Astrocyte of the spinal cord (primary cell): Measurements from ENCODE around the gene DIP2C.

Experiments
- DNase-seq: peaks from one replicate; pipeline ENCODE4 v3.0.0; 2011; ENCODE audit warnings: low read depth, low spot score
- H3K4me3 ChIP-seq: 2 replicates; pipeline ENCODE4 v1.5.1; 2011; ENCODE audit warnings: low read depth, mild to moderate bottlenecking, low read length, moderate library complexity
- in situ Hi-C: cut with HindIII; loops from 2 replicates; pipeline ENCODE4 v1.10.0; 2017; ENCODE audit warnings: low sequenced_read_pairs
- TF ChIP-seq, protein P1 (sequence below): IDR thresholded peaks from 2 replicates; pipeline ENCODE4 v1.5.1; 2012; ENCODE audit warnings: low read depth, mild to moderate bottlenecking, low read length, inconsistent platforms

DIP2C gene

DNA sequence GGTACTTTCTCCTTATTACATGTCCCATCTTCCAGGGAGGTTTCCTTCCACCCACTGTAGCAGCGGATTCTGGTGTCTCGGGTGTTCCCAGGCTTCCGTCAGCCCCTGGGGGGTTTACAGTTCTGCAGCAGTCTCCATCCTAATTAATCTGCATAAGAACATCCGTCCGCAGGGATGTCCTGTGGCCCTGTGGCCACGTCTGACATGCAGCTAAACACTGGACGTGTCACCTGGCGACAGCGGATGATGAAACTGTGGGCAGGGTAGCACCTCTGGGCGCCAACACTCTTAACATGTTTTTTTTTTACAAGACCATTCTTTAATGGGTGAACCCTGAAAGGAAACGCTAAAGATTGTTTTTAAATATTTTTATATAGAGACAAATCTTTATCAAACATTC lies 58.2 kb downstream of the DIP2C start:
- in situ Hi-C loops: no loop called here
- no peak overlapping the region for H3K4me3 ChIP-seq
- DNase-seq: no peak
- TF ChIP-seq, protein P1, sequence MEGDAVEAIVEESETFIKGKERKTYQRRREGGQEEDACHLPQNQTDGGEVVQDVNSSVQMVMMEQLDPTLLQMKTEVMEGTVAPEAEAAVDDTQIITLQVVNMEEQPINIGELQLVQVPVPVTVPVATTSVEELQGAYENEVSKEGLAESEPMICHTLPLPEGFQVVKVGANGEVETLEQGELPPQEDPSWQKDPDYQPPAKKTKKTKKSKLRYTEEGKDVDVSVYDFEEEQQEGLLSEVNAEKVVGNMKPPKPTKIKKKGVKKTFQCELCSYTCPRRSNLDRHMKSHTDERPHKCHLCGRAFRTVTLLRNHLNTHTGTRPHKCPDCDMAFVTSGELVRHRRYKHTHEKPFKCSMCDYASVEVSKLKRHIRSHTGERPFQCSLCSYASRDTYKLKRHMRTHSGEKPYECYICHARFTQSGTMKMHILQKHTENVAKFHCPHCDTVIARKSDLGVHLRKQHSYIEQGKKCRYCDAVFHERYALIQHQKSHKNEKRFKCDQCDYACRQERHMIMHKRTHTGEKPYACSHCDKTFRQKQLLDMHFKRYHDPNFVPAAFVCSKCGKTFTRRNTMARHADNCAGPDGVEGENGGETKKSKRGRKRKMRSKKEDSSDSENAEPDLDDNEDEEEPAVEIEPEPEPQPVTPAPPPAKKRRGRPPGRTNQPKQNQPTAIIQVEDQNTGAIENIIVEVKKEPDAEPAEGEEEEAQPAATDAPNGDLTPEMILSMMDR: no peak

DNA sequence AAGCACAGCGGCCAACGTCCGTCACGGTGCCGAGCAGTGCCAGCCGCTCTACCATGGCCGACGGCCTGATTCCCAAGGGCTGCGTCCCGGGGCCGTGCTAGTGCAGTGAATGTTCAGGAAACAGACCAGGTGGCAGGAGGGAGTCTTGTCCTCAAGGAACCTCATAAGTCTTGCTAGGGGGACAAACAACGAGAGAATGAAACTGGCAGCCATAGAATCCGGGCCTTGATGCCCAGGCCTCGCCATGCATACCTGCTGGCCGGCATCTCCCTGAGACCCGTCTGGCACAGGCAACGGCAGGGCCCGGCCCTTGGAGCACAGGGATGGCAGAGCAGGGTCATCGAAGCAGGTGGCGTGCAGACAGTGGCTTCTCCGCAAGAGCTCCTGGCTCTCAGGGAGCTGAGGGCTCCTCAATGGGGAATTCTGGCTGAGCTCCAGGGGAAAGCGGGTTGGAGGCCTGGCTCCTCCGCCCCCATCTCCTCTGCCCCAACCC lies 58.8 kb downstream of the DIP2C start:
- in situ Hi-C loops: no loop called here
- TF ChIP-seq, protein P1: no peak
- DNase-seq: no peak
- no peak overlapping the region for H3K4me3 ChIP-seq

DNA sequence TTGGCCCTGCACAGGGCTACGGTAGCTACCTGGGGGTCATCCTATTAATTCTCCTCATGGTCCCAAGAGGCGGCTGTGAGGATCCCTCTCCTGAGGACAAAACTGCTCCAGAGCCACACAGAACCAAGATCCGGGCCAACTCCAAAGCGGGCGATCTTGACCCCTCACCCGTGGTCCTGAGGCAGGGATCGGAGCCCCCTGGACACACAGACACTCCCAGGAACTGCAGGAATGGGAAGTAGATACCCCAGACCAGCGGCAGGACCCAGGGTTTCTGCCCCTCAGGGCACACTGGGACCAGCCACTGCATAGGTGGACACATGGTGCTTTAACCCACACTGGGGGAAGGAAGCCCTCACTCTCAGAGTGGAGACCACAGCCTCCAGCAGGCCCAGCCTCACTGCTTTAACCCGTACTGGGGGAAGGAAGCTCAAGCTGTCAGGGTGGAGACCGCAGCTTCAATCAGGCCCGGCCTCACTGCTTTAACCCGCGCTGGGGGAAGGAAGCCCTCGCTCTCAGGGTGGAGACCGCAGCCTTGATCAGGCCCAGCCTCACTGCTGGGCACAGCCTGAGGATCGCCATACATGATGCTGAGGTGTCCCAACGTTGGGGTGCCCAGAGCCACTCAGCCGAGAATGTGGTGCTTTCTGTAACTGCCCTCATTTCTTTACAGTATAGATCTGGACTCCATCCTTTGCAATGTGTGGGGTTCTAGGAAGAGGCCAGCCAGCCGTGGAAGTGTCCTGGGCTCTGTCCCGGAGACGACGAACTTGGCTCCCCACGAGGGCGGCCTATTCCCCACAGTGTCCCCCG lies 60.1 kb downstream of the DIP2C start:
- no peak for DNase-seq
- in situ Hi-C loops: no loop called here
- no peak overlapping the region for H3K4me3 ChIP-seq
- TF ChIP-seq, protein P1: no peak

DNA sequence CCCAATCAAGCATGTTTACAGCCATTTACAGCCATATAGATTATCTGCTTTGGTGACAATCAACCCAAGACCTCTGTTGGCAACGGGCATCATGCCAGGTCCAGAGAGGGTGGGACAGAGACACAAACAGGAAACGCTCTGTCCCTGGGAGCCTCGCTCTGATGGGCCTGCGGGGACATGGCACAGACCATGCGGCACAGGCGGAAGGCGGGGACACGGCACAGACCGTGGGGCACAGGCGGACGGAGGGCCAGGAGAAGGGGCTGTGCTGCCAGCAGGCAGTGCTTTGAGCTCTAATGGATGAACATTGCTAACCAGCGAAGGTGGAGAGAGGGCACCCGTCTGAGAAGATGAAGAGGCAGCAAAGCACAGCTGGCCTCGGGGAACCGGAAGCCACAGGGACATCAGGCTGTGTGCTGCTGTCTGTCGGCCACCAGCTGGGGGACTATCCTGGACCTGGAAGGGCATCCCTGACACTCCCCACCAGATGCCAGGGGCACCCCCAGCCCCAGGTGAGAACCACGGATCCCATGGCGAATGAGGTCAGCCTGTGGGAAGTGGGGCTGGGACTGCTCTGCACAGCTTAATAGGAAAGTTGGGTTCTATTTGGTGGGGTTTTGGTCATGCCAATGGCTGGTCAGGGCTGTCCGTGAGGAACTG lies 61.0 kb downstream of the DIP2C start:
- no peak for DNase-seq
- no peak overlapping the region for H3K4me3 ChIP-seq
- in situ Hi-C loops: no loop called here
- TF ChIP-seq, protein P1: no peak

DNA sequence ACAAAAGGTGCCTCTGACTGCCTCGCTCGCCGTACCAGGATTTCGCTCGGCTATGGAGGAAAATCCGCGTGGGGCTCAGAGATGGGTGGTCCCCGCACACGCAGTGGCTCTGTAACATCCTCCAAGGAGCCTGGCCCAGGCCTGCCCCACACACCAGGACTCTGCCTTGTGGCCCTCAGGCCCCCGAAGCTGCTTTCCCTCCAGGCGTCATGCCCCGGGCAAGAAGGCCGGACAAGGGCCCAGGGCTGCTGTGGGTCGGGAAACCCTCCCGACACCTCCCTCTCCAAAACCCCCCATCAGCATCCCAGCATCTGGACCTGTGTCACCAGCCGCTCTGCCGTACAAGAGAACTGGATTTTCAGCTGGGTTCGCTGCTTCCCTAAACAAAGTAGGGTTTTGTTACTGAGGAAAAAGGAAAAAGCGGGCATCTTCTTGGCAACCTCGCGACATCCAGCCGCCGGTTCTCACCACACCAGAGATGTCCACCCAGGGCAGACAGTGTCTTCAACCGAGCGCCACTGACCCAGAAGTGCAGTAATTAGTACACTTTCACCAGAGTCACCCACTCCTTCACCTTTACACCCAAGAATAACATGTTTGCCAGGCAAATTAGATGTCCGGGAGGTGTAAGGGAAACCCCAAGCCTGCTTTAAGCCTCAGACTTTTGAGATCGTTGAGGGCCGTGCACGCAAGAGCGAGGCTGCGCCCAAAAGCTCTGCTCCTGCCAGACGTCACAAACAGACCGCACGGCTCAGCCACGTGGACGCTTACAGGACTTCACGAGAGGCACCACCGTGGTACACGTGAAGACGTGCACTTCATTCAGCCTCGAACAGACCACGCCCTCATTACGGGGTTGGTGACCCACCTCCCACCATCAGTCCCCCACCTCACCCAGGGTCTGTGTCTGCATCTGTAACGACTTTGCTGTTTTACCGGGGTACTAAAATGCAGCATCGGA lies 62.2 kb downstream of the DIP2C start:
- TF ChIP-seq, protein P1: no peak
- no peak overlapping the region for H3K4me3 ChIP-seq
- in situ Hi-C loops: no loop called here
- no peak for DNase-seq
